Activated naive CD8-positive, alpha-beta T cell treated with anti-CD3 and anti-CD28 coated beads for 36 hours (primary cell): ENCODE measurements around the gene RPS26. TPM values are rescaled to one million over a fixed set of nuclear protein-coding genes. Genes with fewer than 3 reads are reported as not detected.
A peak's percentile ranks its signal among the peaks of the same experiment; 100 is the strongest.
"Not testable (repeated sequence)": the region's sequence is repeated elsewhere in the genome, so short reads cannot be mapped to it uniquely, and the experiment has no call there.

Experiments
- DNase-seq: peaks from one replicate; pipeline ENCODE4 v3.0.0; 2021
- H3K27ac Mint-ChIP-seq: one replicate; pipeline ENCODE4 v1.8.0; 2022; ENCODE audit warnings: mild to moderate bottlenecking, moderate library complexity, mixed read lengths
- H3K27me3 Mint-ChIP-seq: one replicate; pipeline ENCODE4 v1.8.0; 2022; ENCODE audit warnings: mild to moderate bottlenecking, mixed read lengths
- H3K36me3 Mint-ChIP-seq: one replicate; pipeline ENCODE4 v1.8.0; 2021; ENCODE audit warnings: mild to moderate bottlenecking, mixed read lengths
- H3K4me1 Mint-ChIP-seq: one replicate; pipeline ENCODE4 v1.8.0; 2021; ENCODE audit warnings: mixed read lengths
- H3K4me3 Mint-ChIP-seq: one replicate; pipeline ENCODE4 v1.8.0; 2022; ENCODE audit warnings: mild to moderate bottlenecking, moderate library complexity, mixed read lengths
- H3K9me3 Mint-ChIP-seq: one replicate; pipeline ENCODE4 v1.8.0; 2022; ENCODE audit warnings: mixed read lengths
- total RNA-seq, 2 experiments: library from RNA; stranded (reverse); gene quantifications; one replicate each; pipeline ENCODE4 v1.2.3, GENCODE V29; 2021

RPS26 gene
- total RNA-seq: 10 to 100 TPM; 45.1 to 47.7 TPM

GRCh38 chr12:56041552-56042429, at the start of gene RPS26:
TSS of gene RPS26 (plus strand) at chr12:56041918. CDS start at chr12:56042167, 249 bp downstream.
- peak within 1 kb of the TSS; percentile 97 for H3K4me3 Mint-ChIP-seq
- peaks cover 49% of the 10 kb centered on the region for H3K36me3 Mint-ChIP-seq
- no peaks in the 10 kb centered on the region for H3K9me3 Mint-ChIP-seq
- H3K27me3 Mint-ChIP-seq: no peaks in the 10 kb centered on the region
- peaks cover 59% of the 10 kb centered on the region for H3K4me1 Mint-ChIP-seq
- peak within 1 kb of the TSS; percentile 97 for H3K27ac Mint-ChIP-seq
- peak; percentile 93 for DNase-seq

- Mint-ChIP-seq H3K9me3 (no peaks in the 10 kb centered on the region), H3K27ac (no peak overlapping the region), H3K36me3 (peaks cover 19% of the 10 kb centered on the region)
Observed at GRCh38 chr12:55993230-55993853, 48.4 kb upstream of the RPS26 start.

GRCh38 chr12:55995366-55995765, 46.4 kb upstream of the RPS26 start:
- DNase-seq: no peak
- H3K36me3 Mint-ChIP-seq: peaks cover 8% of the 10 kb centered on the region
- no peaks in the 10 kb centered on the region for H3K9me3 Mint-ChIP-seq
- H3K27ac Mint-ChIP-seq: no peak overlapping the region
- no peak overlapping the region for H3K4me3 Mint-ChIP-seq
- H3K27me3 Mint-ChIP-seq: peaks cover 20% of the 10 kb centered on the region
- peaks cover 25% of the 10 kb centered on the region for H3K4me1 Mint-ChIP-seq

More at GRCh38 chr12:55993230-55993853, 48.4 kb upstream of the RPS26 start:
- peaks cover 18% of the 10 kb centered on the region for H3K4me1 Mint-ChIP-seq
- no peak for DNase-seq
- H3K27me3 Mint-ChIP-seq: peaks cover 19% of the 10 kb centered on the region
- no peak overlapping the region for H3K4me3 Mint-ChIP-seq

- H3K27ac Mint-ChIP-seq: peak overlapping the region; percentile 25
- peak overlapping the region; percentile 77 for H3K4me3 Mint-ChIP-seq
- H3K9me3 Mint-ChIP-seq: no peaks in the 10 kb centered on the region
- DNase-seq: peak; percentile 59
- peaks cover 25% of the 10 kb centered on the region for H3K4me1 Mint-ChIP-seq
- H3K36me3 Mint-ChIP-seq: peaks cover 5% of the 10 kb centered on the region
- peaks cover 20% of the 10 kb centered on the region for H3K27me3 Mint-ChIP-seq
Observed at GRCh38 chr12:55996201-55996714, 45.5 kb upstream of the RPS26 start.

- no peaks in the 10 kb centered on the region for H3K9me3 Mint-ChIP-seq
- peak; percentile 54 for DNase-seq
- H3K27ac Mint-ChIP-seq: peak within 1 kb of the TSS; percentile 25
- H3K4me1 Mint-ChIP-seq: peaks cover 25% of the 10 kb centered on the region
- peaks cover under 1% of the 10 kb centered on the region for H3K36me3 Mint-ChIP-seq
- peaks cover 20% of the 10 kb centered on the region for H3K27me3 Mint-ChIP-seq
- peak within 1 kb of the TSS; percentile 77 for H3K4me3 Mint-ChIP-seq
Observed at GRCh38 chr12:55996715-55997534, 44.8 kb upstream of the RPS26 start, which contains the start of gene SUOX. TSS of gene SUOX (plus strand) at chr12:55997276. CDS start at chr12:56002222, 4,946 bp downstream.

- H3K27ac Mint-ChIP-seq: no peak overlapping the region
- DNase-seq: no peak
Observed at GRCh38 chr12:55997535-55997859, 44.2 kb upstream of the RPS26 start.

GRCh38 chr12:55999522-55999921, 42.2 kb upstream of the RPS26 start:
- not testable (repeated sequence) for H3K9me3 Mint-ChIP-seq, DNase-seq, H3K4me3 Mint-ChIP-seq, H3K36me3 Mint-ChIP-seq
- peak overlapping the region; percentile 29 for H3K27ac Mint-ChIP-seq
- H3K27me3 Mint-ChIP-seq: peaks cover 20% of the 10 kb centered on the region
- peaks cover 25% of the 10 kb centered on the region for H3K4me1 Mint-ChIP-seq

More at GRCh38 chr12:55997535-55997859, 44.2 kb upstream of the RPS26 start:
- H3K9me3 Mint-ChIP-seq: no peaks in the 10 kb centered on the region
- no peaks in the 10 kb centered on the region for H3K36me3 Mint-ChIP-seq
- peaks cover 20% of the 10 kb centered on the region for H3K27me3 Mint-ChIP-seq
- H3K4me3 Mint-ChIP-seq: peak overlapping the region; percentile 77
- H3K4me1 Mint-ChIP-seq: peaks cover 25% of the 10 kb centered on the region

GRCh38 chr12:55999999-56000540, 41.6 kb upstream of the RPS26 start:
- H3K27ac Mint-ChIP-seq, H3K36me3 Mint-ChIP-seq, DNase-seq, H3K9me3 Mint-ChIP-seq, H3K4me3 Mint-ChIP-seq: not testable (repeated sequence)
- Mint-ChIP-seq H3K4me1 (peaks cover 26% of the 10 kb centered on the region), H3K27me3 (peaks cover 20% of the 10 kb centered on the region)

- Mint-ChIP-seq H3K9me3 (no peaks in the 10 kb centered on the region), H3K36me3 (no peaks in the 10 kb centered on the region), H3K27ac (no peak overlapping the region), H3K27me3 (peaks cover 16% of the 10 kb centered on the region), H3K4me3 (no peak overlapping the region), H3K4me1 (peaks cover 23% of the 10 kb centered on the region)
- DNase-seq: no peak
Observed at GRCh38 chr12:56001487-56002100, 40.1 kb upstream of the RPS26 start.

GRCh38 chr12:56003376-56003775, 38.3 kb upstream of the RPS26 start:
- H3K27ac Mint-ChIP-seq, H3K9me3 Mint-ChIP-seq, H3K36me3 Mint-ChIP-seq, DNase-seq, H3K27me3 Mint-ChIP-seq, H3K4me3 Mint-ChIP-seq: not testable (repeated sequence)
- peaks cover 19% of the 10 kb centered on the region for H3K4me1 Mint-ChIP-seq

- H3K9me3 Mint-ChIP-seq: no peaks in the 10 kb centered on the region
- H3K4me1 Mint-ChIP-seq: peaks cover 23% of the 10 kb centered on the region
- DNase-seq: no peak
- no peak overlapping the region for H3K27ac Mint-ChIP-seq
- H3K27me3 Mint-ChIP-seq: no peaks in the 10 kb centered on the region
- H3K4me3 Mint-ChIP-seq: no peak overlapping the region
- H3K36me3 Mint-ChIP-seq: peaks cover 2% of the 10 kb centered on the region
Observed at GRCh38 chr12:56004211-56004610, 37.5 kb upstream of the RPS26 start.

GRCh38 chr12:56007564-56008559, 33.9 kb upstream of the RPS26 start:
- Mint-ChIP-seq H3K4me1 (peaks cover 33% of the 10 kb centered on the region), H3K9me3 (no peaks in the 10 kb centered on the region), H3K4me3 (peak overlapping the region; percentile 78), H3K27ac (peak overlapping the region; percentile 70), H3K27me3 (no peaks in the 10 kb centered on the region), H3K36me3 (peaks cover 10% of the 10 kb centered on the region)
- DNase-seq: peak; percentile 64

GRCh38 chr12:56010111-56010570, 31.6 kb upstream of the RPS26 start:
- DNase-seq: no peak

More at GRCh38 chr12:56010111-56010570, 31.6 kb upstream of the RPS26 start:
- Mint-ChIP-seq H3K9me3 (no peaks in the 10 kb centered on the region), H3K4me3 (no peak overlapping the region), H3K27ac (peak overlapping the region; percentile 28), H3K4me1 (peaks cover 33% of the 10 kb centered on the region), H3K36me3 (peaks cover 10% of the 10 kb centered on the region), H3K27me3 (no peaks in the 10 kb centered on the region)
